Prostate gland (tissue), 2 donors: ENCODE data around the gene ARHGEF11. TPM values are rescaled to one million over a fixed set of nuclear protein-coding genes. Genes with fewer than 3 reads are reported as not detected.
"Not testable (repeated sequence)": the region's sequence is repeated elsewhere in the genome, so short reads cannot be mapped to it uniquely, and the experiment has no call there.

Source experiments
- DNase-seq: peaks from one replicate; pipeline ENCODE4 v3.0.0-alpha.2; 2019; ENCODE audit warnings: low spot score
- H3K27ac ChIP-seq, 2 donors: fragments of 200-600 bp; sonication (generic); 2 replicates each; pipeline ENCODE4 v1.5.1; 2017 to 2019
- H3K27me3 ChIP-seq: fragments of 200-600 bp; sonication (generic); replicated peaks from 2 replicates; pipeline ENCODE4 v1.5.1; 2019; ENCODE audit not compliant: insufficient read depth
- H3K36me3 ChIP-seq, 2 donors: fragments of 200-600 bp; sonication (generic); 1 replicate in 1 of 2; 2 replicates in 1 of 2; pipeline versions ENCODE4 v1.5.1 to v1.8.1; 2017 to 2019
- H3K4me1 ChIP-seq: fragments of 200-600 bp; sonication (generic); replicated peaks from 2 replicates; pipeline ENCODE4 v1.5.1; 2019
- H3K4me3 ChIP-seq, 2 donors: fragments of 200-600 bp; sonication (generic); 2 replicates each; pipeline ENCODE4 v1.5.1; 2017 to 2019
- H3K9me3 ChIP-seq: fragments of 200-600 bp; sonication (generic); 2 replicates; pipeline ENCODE4 v1.5.1; 2017
- POLR2A ChIP-seq: fragments of 450-650 bp; IDR thresholded peaks from one replicate; pipeline ENCODE4 v1.6.1; 2016; ENCODE audit warnings: antibody characterized with exemption, mild to moderate bottlenecking
- POLR2AphosphoS5 ChIP-seq: sonication (generic); formaldehyde crosslinking; IDR thresholded peaks from one replicate; pipeline ENCODE4 v1.6.1; 2017; ENCODE audit warnings: antibody characterized with exemption
- WGBS: methylation state at CpG from one replicate; pipeline ENCODE4 v1.1.5; 2018; 5-methylcytosine and 5-hydroxymethylcytosine counted together
- intact Hi-C: fragments of 100-400 bp; cut with DNase I; formaldehyde crosslinking; loops from one replicate; pipeline ENCODE4 v1.14.2; 2022
- total RNA-seq, 2 donors: library from RNA; depleted of rRNA; stranded (reverse); fragments of >200 nt; gene quantifications; one replicate each; pipeline ENCODE4 v1.1.0, GENCODE V29; 2016
- TF ChIP-seq, protein P1 (sequence below), 4 experiments: fragments of 200-600 bp in 2 of 4; fragments of 450-650 bp in 2 of 4; sonication (generic) in 2 of 4; IDR thresholded peaks; 1 replicate in 3 of 4; 2 replicates in 1 of 4; pipeline ENCODE4 v1.5.1; 2016 to 2019; ENCODE audit warnings: antibody characterized with exemption in 4 of 4, mild to moderate bottlenecking in 2 of 4, moderate library complexity in 2 of 4

Gene ARHGEF11
- total RNA-seq, 2 donors from 2014 or later: 38.3 to 92.6 TPM

DNA sequence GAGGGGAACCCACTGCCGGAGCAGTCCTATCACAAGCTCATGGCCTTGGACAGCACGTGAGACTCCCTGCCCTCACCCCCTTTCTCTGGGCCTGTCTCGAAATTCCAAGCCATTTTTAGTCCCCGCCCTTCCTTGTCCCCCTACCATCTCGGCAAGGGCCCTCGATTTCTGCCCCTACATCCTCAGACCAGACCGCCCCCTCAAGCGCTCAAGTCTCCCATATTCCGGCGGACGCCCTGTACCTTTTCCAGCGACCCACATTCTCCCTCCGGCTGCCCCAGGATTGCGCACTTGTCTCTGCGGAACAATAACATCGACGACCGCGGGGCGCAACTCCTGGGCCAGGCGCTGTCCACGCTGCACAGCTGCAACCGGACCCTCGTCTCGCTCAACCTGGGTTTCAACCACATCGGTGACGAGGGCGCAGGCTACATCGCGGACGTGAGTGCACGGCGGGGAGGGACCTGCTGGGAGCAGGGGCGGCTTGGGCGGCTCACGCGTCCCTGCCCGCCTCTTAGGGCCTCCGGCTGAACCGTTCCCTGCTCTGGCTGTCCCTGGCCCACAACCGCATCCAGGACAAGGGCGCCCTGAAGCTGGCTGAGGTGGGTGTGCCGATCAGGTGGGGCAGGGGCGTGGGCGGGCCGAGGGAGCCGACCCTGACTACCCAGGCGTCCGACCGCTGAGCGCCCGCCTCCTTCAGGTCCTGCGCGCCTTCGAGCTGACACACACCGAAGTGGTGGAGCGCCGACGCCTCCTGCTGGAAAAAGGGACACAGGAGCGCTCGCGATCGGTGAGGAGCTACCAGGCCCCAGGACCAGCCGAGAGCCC lies 118.1 kb downstream of the ARHGEF11 start:
- no peak overlapping the region for H3K27ac ChIP-seq
- peaks cover 9% of the 10 kb centered on the region for H3K27me3 ChIP-seq
- peak overlapping the region in 1 of 2 donors; percentile 14 for H3K4me3 ChIP-seq

DNA sequence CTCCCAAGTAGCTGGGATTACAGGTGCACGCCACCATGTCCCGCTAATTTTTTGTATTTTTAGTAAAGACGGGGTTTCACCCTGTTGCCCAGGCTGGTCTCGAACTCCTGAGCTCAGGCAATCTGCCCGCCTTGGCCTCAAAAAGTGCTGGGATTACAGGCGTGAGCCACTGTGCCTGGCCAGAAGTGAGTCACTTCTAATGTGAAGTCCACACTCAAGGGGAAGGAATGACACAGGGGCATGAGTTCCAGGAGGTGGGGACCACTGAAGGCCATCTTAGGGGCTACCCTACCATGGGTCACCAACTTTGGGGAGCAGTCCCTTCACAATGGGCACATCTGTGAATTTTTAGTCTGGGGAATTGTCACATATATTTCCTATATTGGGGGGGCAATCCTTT lies 118.8 kb downstream of the ARHGEF11 start:
- H3K9me3 ChIP-seq, H3K36me3 ChIP-seq, H3K27me3 ChIP-seq, DNase-seq, H3K4me3 ChIP-seq, intact Hi-C loops, H3K27ac ChIP-seq, H3K4me1 ChIP-seq: not testable (repeated sequence)
- WGBS: 95% methylated on average over 6 of the region's 6 CpGs

More for the DNA sequence above, 118.1 kb downstream of the ARHGEF11 start:
- no peaks in the 10 kb centered on the region for H3K4me1 ChIP-seq
- WGBS: 10% methylated on average over 57 of the region's 64 CpGs
- intact Hi-C loops: no loop called here
- no peaks in the 10 kb centered on the region for H3K36me3 ChIP-seq
- no peak for TF ChIP-seq POLR2A
- TF ChIP-seq, protein P1, sequence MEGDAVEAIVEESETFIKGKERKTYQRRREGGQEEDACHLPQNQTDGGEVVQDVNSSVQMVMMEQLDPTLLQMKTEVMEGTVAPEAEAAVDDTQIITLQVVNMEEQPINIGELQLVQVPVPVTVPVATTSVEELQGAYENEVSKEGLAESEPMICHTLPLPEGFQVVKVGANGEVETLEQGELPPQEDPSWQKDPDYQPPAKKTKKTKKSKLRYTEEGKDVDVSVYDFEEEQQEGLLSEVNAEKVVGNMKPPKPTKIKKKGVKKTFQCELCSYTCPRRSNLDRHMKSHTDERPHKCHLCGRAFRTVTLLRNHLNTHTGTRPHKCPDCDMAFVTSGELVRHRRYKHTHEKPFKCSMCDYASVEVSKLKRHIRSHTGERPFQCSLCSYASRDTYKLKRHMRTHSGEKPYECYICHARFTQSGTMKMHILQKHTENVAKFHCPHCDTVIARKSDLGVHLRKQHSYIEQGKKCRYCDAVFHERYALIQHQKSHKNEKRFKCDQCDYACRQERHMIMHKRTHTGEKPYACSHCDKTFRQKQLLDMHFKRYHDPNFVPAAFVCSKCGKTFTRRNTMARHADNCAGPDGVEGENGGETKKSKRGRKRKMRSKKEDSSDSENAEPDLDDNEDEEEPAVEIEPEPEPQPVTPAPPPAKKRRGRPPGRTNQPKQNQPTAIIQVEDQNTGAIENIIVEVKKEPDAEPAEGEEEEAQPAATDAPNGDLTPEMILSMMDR (IDR thresholded peaks at IDR 0.05): peak in 3 of 4 experiments; percentile 41 to 62 (median 60)
- H3K9me3 ChIP-seq: no peaks in the 10 kb centered on the region
- peak; percentile 38 for DNase-seq

DNA sequence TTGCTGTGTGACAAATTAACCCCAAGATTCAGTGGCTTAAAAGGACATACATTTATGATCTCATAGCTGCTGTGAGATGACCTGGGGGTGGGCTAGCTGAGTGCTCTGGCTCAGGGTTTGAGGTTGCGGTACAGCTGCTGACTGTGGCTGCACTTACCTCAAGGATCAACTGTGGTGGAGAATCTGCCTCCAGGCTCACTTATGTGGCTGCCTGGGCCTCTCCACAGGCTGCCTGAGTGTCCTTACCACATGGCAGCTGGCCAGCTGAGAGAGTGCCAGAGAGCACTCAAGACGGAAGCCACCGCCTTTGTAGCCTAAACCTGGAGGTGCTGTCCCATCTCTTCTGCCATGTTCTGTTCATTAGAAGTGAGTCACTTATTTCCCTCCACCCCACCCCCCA lies 119.4 kb downstream of the ARHGEF11 start:
- Histone ChIP-seq H3K4me3 (no peak overlapping the region), H3K36me3 (no peaks in the 10 kb centered on the region), H3K4me1 (no peaks in the 10 kb centered on the region), H3K9me3 (no peaks in the 10 kb centered on the region), H3K27ac (no peak overlapping the region), H3K27me3 (peaks cover 9% of the 10 kb centered on the region)
- TF ChIP-seq, protein P1 (IDR thresholded peaks at IDR 0.05): no peak
- TF ChIP-seq POLR2AphosphoS5 (no peak), POLR2A (no peak)
- 31% methylated on average over 3 of the region's 3 CpGs for WGBS
- no peak for DNase-seq
- intact Hi-C loops: no loop called here

DNA sequence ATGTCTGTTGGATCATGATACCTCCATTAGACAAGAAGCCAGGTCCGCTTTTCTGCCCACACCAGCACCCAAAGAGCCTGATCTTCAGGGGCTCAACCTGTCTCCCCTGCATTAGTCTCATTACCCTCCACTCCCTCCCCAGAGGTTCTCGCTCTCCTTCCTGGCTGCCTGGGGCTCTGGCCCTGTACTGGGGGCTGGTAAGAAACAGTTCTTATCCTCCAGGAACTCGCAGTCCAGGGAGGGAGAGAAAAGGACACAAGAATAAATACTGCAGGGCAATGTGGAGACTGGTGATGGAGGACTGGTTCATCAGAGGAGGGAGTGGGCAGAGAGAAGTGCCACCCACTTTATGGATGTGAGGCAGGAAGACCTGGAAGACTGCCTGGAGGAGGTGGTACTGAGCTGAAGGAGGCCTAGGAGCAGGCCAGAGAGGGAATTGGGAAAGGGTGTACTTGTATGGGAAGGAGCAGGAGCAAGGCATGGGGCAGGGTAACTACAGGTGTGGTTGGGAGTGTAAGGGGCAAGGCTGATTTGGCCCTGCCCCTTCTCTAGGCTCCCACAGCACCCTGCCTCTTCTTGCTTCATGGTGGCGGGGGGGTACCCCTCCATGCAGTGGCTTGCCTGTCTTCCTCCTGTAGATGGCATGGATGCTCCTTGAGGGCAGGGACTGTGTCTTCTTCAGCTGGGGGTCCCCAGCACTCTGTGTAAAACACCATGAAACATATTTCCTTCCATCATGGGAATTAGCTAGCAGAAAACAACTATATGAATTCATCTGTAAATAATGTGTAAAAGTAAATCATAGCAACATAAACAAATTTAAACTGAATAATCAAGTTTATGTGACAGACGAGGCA lies 120.2 kb downstream of the ARHGEF11 start:
- TF ChIP-seq POLR2A (no peak), POLR2AphosphoS5 (no peak)
- TF ChIP-seq, protein P1 (IDR thresholded peaks at IDR 0.05): no peak
- H3K27me3 ChIP-seq: peaks cover 9% of the 10 kb centered on the region
- no peak overlapping the region for H3K27ac ChIP-seq
- 93% methylated on average over 5 of the region's 5 CpGs for WGBS
- no peaks in the 10 kb centered on the region for H3K9me3 ChIP-seq
- no peaks in the 10 kb centered on the region for H3K4me1 ChIP-seq
- intact Hi-C loops: no loop called here
- DNase-seq: no peak
- no peak overlapping the region for H3K4me3 ChIP-seq
- H3K36me3 ChIP-seq: no peaks in the 10 kb centered on the region

DNA sequence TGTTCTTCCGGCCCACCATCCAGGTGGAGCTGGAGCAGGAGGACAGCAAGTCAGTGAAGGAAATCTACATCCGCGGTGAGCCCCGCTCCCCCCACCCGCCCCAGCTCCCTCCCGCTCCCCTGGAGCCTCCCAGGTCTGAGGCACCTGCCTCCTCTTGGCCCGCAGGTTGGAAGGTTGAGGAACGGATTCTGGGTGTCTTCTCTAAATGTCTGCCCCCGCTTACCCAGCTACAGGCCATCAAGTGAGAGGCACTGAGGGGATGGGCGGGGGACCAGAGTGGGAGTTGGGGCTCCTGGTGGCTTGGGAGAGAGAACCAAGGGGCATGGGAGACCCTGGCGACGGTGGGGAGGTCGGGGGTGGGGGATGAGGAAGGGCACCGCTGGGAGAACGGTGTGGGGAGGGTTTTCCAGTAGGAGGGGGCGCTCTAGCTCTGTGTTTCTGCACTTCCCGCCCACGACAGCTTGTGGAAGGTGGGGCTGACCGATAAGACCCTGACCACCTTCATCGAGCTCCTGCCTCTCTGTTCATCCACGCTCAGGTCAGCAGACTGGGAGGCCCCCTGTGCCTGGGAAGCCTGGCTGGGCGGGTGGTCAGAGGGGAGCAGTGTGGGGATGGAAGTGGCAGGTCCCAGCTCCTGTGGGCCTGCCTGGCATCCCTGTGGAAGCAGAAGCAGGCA lies 120.9 kb downstream of the ARHGEF11 start:
- Histone ChIP-seq H3K4me3 (no peak overlapping the region), H3K36me3 (no peaks in the 10 kb centered on the region), H3K27ac (no peak overlapping the region), H3K4me1 (no peaks in the 10 kb centered on the region), H3K27me3 (peaks cover 9% of the 10 kb centered on the region), H3K9me3 (no peaks in the 10 kb centered on the region)
- no peak for TF ChIP-seq POLR2A
- TF ChIP-seq, protein P1 (IDR thresholded peaks at IDR 0.05): no peak
- TF ChIP-seq POLR2AphosphoS5: no peak
- 48% methylated on average over 22 of the region's 22 CpGs for WGBS
- intact Hi-C loops: no loop called here
- no peak for DNase-seq
